ENCODE data around the gene LPCAT1. TPM values are rescaled to one million over a fixed set of nuclear protein-coding genes. Genes with fewer than 3 reads are reported as not detected.

LPCAT1 gene
- total and polyA plus RNA-seq, 3 donors from 2014 or later: 21.1 to 27.1 (median 23.9) TPM

DNA sequence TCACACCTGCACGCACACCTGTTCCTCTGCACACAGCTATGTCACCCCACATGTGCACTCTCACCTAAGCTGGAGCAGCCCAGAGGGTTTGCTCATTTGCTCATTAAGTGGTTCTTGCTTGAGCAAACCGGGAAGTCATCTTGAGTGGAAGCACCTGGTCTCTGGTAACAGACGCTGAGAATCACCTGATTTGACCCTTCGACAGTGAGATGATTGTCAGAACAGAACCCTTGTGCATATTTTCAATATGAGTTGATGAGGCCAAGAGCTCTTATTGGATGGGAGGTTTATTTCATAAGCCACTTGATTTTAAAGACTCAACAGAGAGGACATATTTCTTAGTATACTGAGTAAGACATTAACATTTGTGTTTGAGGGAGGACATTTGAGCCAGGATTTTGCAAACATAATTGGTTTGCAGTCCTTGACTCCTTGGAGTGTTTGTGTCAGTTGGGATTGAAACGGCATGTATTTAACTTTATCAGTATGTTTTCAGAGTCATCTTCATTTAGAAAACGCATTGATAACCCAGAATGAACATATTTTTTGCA is 22.1 kb upstream of the LPCAT1 start:
- Histone ChIP-seq H3K4me1 (no peaks in the 10 kb centered on the region), H3K27me3 (no peaks in the 10 kb centered on the region), H3K4me3 (no peak overlapping the region), H3K27ac (no peak overlapping the region), H3K9me3 (no peaks in the 10 kb centered on the region), H3K36me3 (ENCODE audit: low read depth, missing control alignments) (no peaks in the 10 kb centered on the region)
- TF ChIP-seq POLR2A (IDR thresholded peaks at IDR 0.05): no peak
- intact Hi-C loops (cut with DNase I; ENCODE audit: low total_unique reads): no loop called here
- peak; percentile 8 for DNase-seq
- WGBS, 2 donors: 49 to 50% methylated on average over 6 of the region's 6 CpGs

DNA sequence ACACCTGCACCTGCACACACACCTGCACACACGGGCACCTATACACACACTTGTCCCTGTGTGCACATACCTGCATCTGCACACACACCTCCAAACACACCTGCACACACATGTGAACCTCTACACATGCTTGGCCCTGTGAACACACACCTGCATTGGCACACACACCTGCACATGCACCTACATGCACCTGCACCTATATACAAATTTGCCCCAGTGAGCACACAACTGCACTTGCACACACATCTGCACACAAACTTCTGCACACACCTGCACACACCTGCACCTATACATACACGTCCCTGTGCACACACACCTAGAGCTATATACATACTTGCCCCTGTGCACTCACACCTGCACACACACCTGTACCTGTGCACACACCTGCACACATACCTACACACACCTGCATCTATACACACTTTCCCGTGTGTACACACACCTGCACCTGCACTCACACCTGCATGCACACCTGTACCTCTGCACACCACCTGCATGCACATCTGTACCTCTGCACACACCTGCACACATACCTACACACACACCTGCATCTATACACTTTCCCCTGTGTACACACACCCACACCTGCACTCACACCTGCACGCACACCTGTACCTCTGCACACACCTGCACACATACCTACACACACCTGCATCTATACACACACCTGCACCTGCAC is 21.5 kb upstream of the LPCAT1 start:
- no peaks in the 10 kb centered on the region for H3K36me3 ChIP-seq (ENCODE audit: low read depth, missing control alignments)
- intact Hi-C loops (cut with DNase I; ENCODE audit: low total_unique reads): no loop called here
- no peak overlapping the region for H3K27ac ChIP-seq
- 59 to 77% methylated on average over 4 of the region's 4 CpGs for WGBS, 2 donors
- no peaks in the 10 kb centered on the region for H3K27me3 ChIP-seq
- H3K9me3 ChIP-seq: no peaks in the 10 kb centered on the region
- no peaks in the 10 kb centered on the region for H3K4me1 ChIP-seq
- H3K4me3 ChIP-seq: no peak overlapping the region
- TF ChIP-seq, protein P1, sequence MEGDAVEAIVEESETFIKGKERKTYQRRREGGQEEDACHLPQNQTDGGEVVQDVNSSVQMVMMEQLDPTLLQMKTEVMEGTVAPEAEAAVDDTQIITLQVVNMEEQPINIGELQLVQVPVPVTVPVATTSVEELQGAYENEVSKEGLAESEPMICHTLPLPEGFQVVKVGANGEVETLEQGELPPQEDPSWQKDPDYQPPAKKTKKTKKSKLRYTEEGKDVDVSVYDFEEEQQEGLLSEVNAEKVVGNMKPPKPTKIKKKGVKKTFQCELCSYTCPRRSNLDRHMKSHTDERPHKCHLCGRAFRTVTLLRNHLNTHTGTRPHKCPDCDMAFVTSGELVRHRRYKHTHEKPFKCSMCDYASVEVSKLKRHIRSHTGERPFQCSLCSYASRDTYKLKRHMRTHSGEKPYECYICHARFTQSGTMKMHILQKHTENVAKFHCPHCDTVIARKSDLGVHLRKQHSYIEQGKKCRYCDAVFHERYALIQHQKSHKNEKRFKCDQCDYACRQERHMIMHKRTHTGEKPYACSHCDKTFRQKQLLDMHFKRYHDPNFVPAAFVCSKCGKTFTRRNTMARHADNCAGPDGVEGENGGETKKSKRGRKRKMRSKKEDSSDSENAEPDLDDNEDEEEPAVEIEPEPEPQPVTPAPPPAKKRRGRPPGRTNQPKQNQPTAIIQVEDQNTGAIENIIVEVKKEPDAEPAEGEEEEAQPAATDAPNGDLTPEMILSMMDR (IDR thresholded peaks at IDR 0.05): no peak
- no peak for TF ChIP-seq POLR2A (IDR thresholded peaks at IDR 0.05)
- DNase-seq: no peak

DNA sequence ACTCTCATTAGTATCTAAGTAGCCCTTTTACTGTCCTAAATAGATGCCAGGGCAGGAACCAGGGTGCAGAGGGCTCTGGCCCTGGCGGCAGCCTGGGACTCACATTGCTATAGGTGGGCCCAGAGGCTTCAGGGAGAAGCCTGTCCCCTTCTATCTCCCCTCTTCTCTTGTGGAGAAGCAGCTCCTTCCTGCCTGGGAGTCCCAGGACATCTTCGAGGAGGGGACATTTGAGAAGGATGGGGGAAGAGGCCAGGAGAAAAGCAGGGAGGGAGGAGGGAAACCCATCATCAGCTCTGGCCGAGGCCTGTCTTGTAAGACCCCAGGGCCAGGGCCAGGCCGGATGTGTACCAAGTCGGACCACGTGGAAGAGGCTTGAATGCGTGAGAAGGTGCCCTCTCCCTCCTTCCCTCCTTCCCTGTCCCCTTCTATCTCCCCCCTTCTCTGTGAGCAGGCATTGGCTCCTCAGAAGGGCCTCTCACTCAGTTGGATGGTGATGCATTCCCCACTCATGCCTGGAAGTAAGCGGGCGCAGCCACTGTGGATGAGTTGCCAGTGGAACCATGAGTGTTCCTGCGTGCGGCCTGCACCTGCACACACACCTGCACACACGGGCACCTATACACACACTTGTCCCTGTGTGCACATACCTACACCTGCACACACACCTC is 20.7 kb upstream of the LPCAT1 start:
- 75 to 82% methylated on average over 12 of the region's 12 CpGs for WGBS, 2 donors
- no peak overlapping the region for H3K4me3 ChIP-seq
- no peaks in the 10 kb centered on the region for H3K27me3 ChIP-seq
- H3K4me1 ChIP-seq: no peaks in the 10 kb centered on the region
- no peak overlapping the region for H3K27ac ChIP-seq
- no peak for TF ChIP-seq POLR2A (IDR thresholded peaks at IDR 0.05)
- H3K9me3 ChIP-seq: no peaks in the 10 kb centered on the region
- peak; percentile 6 for DNase-seq
- intact Hi-C loops (cut with DNase I; ENCODE audit: low total_unique reads): no loop called here
- H3K36me3 ChIP-seq (ENCODE audit: low read depth, missing control alignments): no peaks in the 10 kb centered on the region

DNA sequence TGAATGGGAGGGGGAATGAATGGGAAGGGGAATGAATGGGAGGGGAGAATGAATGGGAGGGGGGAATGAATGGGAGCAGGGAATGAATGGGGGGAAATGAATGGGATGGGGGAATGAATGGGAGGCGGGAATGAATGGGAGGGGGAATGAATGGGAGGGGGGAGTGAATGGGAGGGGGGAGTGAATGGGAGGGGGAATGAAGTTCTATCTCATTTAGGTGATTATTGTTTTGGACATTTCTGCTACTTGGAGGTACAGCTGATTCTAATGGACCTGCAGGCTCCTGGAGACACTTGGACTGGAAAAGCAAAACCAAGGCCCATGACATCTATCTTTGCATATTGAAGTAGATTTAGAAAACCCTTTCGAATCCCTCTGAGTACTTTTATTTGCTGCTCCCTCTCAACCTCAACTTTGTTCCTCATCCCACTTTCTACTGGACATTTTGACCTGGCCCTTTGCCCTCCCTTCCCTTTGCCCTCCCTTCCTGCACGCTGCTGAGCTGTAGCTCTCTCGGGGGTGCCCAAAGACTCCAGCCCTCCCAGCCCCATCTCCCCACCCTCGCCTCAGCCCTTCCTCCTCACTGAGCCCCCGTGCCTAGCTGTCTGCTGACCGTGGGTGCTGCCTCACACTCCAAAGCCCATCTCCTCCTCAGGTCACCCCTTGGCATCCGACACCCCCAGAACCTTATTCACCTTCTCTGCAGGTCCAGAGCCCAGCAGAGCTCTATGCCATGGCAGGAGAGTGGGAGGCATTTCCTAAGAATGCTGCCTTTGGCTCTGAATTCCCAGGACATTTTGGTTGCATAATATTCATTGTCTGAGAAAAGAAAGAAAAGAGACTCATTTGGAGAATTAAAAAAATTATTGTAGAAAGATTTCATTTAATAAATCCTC is 19.9 kb upstream of the LPCAT1 start:
- Histone ChIP-seq H3K27ac (no peak overlapping the region), H3K4me3 (no peak overlapping the region), H3K36me3 (ENCODE audit: low read depth, missing control alignments) (no peaks in the 10 kb centered on the region), H3K9me3 (no peaks in the 10 kb centered on the region), H3K27me3 (no peaks in the 10 kb centered on the region), H3K4me1 (no peaks in the 10 kb centered on the region)
- WGBS, 2 donors: 69 to 84% methylated on average over 8 of the region's 8 CpGs
- peak; percentile 8 for DNase-seq
- intact Hi-C loops (cut with DNase I; ENCODE audit: low total_unique reads): no loop called here
- TF ChIP-seq, protein P1 (IDR thresholded peaks at IDR 0.05): no peak
- TF ChIP-seq POLR2A (IDR thresholded peaks at IDR 0.05): no peak

DNA sequence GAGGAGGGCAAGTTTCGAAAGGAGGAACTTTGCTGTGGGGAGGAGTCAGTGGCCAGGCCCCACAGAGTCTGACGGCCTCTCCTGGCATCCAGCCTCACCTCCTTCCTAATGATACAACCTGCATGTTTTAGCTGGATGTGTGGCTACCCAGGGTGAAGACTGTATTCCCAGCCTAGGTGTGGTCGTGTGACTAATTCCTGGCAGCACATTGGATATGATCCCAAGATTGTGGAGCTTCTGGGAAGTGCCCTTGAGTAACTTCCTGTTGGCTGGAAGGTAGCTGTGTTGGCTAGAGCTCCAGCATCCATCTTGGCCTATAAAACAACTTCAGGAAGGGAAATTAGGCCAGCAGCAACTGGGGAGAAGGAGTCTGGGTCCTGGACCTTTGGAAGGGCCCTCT is 19.0 kb upstream of the LPCAT1 start:
- WGBS, 2 donors: 81 to 82% methylated on average over 3 of the region's 3 CpGs
- TF ChIP-seq, protein P1 (IDR thresholded peaks at IDR 0.05): no peak
- TF ChIP-seq POLR2A (IDR thresholded peaks at IDR 0.05): no peak
- H3K9me3 ChIP-seq: no peaks in the 10 kb centered on the region
- no peaks in the 10 kb centered on the region for H3K36me3 ChIP-seq (ENCODE audit: low read depth, missing control alignments)
- H3K4me3 ChIP-seq: no peak overlapping the region
- H3K27ac ChIP-seq: no peak overlapping the region
- intact Hi-C loops (cut with DNase I; ENCODE audit: low total_unique reads): no loop called here
- peak; percentile 14 for DNase-seq
- no peaks in the 10 kb centered on the region for H3K4me1 ChIP-seq
- no peaks in the 10 kb centered on the region for H3K27me3 ChIP-seq

Data from testis (tissue), 3 donors.